Measurements from ENCODE around the gene KRT78.

DNA sequence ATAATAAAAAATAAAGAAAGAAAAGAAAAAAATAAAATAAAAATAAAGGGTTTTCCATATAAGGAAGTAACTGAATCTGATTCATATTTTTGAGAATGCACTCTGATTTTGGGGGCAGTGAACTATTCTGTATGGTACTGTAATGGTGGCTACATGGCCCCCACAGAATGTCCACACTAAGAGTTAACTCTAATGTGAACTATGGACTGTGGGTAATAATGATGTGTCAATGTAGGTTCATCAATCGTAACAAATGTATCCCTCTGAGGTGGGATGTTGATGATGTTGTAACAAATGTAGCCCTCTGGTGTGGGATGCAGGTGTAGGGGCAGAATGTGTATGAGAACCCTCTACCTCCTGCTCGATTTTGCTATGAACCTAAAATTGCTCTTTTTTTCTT lies 42.2 kb upstream of the KRT78 start:
- TF ChIP-seq, protein P1, sequence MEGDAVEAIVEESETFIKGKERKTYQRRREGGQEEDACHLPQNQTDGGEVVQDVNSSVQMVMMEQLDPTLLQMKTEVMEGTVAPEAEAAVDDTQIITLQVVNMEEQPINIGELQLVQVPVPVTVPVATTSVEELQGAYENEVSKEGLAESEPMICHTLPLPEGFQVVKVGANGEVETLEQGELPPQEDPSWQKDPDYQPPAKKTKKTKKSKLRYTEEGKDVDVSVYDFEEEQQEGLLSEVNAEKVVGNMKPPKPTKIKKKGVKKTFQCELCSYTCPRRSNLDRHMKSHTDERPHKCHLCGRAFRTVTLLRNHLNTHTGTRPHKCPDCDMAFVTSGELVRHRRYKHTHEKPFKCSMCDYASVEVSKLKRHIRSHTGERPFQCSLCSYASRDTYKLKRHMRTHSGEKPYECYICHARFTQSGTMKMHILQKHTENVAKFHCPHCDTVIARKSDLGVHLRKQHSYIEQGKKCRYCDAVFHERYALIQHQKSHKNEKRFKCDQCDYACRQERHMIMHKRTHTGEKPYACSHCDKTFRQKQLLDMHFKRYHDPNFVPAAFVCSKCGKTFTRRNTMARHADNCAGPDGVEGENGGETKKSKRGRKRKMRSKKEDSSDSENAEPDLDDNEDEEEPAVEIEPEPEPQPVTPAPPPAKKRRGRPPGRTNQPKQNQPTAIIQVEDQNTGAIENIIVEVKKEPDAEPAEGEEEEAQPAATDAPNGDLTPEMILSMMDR (conservative IDR thresholded peaks at IDR 0.05), result no peak
- TF ChIP-seq ZFX (IDR thresholded peaks at IDR 0.05), result no peak

Data from C4-2B (cell line).